ENCODE data around the gene ZBTB16.

The ZBTB16 gene

GRCh38 chr11:114083391-114084252 is 24.1 kb downstream of the ZBTB16 start:
- FAIRE-seq (no peak), DNase-seq (ENCODE audit: low spot score) (no peak)

DNA sequence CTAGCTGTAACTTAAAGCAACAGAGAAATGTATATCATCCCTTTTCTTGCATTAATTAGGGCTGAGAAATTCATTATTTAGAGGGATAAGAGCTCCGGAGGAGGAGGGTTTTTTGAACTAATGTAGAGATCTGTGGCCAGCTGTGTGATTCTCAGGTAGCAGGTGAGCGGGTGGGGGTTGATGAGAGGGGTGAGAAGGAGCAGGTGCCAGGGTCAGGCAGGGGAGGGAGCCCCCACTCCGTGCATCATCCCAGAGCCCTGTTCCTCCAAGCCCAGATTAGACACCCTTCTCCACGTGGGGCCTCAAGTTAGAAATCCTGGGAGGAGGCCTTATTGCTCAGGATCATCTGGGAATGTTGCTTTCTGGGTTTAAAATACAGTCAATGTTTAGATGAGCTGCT is 24.9 kb downstream of the ZBTB16 start:
- no peak for FAIRE-seq
- DNase-seq (ENCODE audit: low spot score) = no peak

- DNase-seq (ENCODE audit: low spot score) (no peak), FAIRE-seq (no peak)
These were observed 26.7 kb downstream of the ZBTB16 start for GRCh38 chr11:114085965-114086793.

- FAIRE-seq = no peak
- DNase-seq (ENCODE audit: low spot score) = no peak
These were observed 27.5 kb downstream of the ZBTB16 start for GRCh38 chr11:114087025-114087424.

- DNase-seq (ENCODE audit: low spot score) = no peak
- FAIRE-seq = no peak
These were observed 28.7 kb downstream of the ZBTB16 start for GRCh38 chr11:114088216-114088615.

- no peak for FAIRE-seq
- DNase-seq (ENCODE audit: low spot score) = no peak
These were observed 29.3 kb downstream of the ZBTB16 start for GRCh38 chr11:114088836-114089235.

DNA sequence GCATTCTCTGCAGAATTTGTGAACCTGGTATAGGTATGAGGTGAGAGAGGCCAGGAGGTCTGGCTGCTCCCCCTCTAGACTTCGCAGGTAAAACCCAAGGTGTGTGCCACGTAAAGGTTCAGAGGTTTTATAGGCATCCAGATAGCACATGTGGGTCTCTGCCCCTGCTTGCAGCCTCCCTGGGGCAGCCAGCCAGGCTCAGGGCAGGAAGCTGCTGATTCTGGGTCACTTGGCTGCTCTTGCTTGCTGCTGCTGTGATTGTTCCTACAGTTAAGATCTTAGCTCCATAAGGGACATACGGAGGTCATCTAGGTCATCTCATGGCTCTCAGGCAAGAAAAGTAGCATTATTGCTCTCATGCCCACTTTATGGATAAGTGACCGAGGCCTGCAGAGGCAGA is 30.2 kb downstream of the ZBTB16 start:
- DNase-seq (ENCODE audit: low spot score) (no peak), FAIRE-seq (no peak)

GRCh38 chr11:114090225-114090910 is 30.9 kb downstream of the ZBTB16 start:
- FAIRE-seq (no peak), DNase-seq (ENCODE audit: low spot score) (no peak)

DNA sequence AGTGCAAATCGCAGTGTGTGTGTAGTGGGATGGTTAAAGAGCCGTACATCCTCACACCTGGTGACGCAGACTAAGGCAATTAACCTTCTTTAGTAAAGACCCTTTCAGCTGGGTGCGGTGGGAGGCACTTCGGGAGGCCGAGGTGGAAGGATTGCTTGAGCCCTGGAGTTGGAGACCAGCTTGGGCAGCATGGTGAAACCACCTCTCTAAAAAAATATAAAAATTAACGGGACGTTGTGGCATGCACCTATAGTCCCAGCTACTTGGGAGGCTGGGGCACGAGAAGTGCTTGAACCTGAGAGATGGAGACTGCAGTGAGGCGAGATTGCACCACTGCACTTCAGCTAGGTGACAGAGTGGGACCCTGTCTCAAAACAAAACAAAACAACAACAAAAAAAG is 31.5 kb downstream of the ZBTB16 start:
- no peak for DNase-seq (ENCODE audit: low spot score)
- no peak for FAIRE-seq

DNA sequence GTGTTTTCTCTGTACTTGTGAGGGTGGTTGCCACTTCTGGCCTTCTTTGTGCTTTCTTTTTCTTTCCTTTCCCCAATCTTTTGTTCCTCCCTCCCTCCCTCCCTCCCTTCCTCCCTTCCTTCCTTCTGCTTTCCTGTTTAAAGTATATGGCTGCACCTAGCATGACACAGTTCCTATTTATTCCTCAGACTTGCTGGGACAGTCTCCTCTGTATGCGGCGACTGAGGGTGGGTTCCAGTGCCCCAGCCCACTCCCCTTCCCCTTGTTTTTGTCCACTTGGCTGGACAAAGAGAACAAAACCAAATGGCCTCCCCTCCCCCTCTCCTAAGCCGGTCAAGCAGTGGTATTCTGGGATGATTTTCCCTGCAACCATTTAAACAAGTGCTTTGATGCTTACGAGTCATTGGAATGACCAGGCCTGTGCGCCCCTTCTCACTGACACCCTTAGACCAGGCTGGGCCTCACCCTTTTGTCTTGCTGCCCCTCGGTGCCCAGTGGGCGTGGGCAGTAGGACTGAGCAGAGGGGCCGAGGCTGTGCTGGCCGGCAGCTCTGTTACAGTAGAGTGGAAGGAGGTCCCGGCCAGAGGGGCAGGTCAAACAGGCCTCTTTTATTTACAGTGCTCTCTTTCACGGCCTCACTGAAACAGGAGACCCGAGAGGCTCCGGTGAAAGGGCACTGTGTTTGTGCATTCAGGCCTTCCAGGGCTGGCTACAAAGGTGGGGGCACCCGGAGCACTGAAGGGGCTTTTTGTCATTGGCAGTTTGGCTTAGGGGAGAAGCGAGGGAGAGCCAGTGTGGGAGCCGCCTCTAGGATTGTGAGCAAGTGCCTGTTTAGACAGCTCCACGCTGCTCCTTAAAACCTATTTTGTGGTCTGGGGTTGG is 32.2 kb downstream of the ZBTB16 start:
- no peak for DNase-seq (ENCODE audit: low spot score)
- no peak for FAIRE-seq

GRCh38 chr11:114092478-114092877 is 33.0 kb downstream of the ZBTB16 start:
- no peak for FAIRE-seq
- DNase-seq (ENCODE audit: low spot score) = no peak

DNA sequence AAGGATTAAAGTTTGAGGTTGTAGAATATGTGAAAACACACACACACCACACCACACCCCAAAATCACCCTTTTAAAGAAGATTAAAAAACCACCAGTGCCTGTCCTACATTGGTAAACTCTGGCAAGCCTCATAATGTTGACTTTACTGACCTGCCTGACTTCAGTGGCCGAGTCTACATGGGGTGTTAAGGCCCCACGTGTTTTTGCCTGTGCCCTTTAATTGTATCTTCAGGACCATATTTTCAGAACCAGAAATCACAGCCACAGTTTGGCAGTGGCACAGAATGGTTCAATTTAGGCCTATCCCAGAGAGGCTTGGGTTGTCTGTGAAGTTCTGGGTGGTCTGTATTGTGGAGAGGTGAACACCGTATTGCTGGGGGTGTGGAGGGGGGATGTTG is 33.4 kb downstream of the ZBTB16 start:
- DNase-seq (ENCODE audit: low spot score) (no peak), FAIRE-seq (no peak)

DNA sequence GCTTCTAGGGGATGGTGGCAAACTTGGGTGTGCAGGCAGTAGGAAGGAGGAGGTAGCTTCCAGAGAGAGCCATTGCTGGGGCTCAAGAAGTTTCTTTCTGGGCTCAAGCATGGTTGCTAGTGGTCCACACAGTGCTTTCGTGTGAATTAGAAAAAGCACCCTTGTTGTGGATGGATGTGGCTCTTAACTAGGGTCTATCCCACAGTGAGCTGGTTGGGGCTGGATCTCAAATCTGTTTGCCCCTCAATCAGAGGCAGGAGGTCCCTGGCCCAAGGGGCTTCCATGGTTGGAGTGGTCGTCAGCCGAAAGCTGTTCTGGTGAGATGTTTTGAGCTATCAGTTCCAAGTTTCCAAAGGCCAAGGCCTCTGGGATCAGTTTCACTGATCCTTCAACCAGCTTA is 35.0 kb downstream of the ZBTB16 start:
- FAIRE-seq (no peak), DNase-seq (ENCODE audit: low spot score) (no peak)

- DNase-seq (ENCODE audit: low spot score) (no peak), FAIRE-seq (no peak)
These were observed 36.4 kb downstream of the ZBTB16 start for GRCh38 chr11:114095899-114096298.

DNA sequence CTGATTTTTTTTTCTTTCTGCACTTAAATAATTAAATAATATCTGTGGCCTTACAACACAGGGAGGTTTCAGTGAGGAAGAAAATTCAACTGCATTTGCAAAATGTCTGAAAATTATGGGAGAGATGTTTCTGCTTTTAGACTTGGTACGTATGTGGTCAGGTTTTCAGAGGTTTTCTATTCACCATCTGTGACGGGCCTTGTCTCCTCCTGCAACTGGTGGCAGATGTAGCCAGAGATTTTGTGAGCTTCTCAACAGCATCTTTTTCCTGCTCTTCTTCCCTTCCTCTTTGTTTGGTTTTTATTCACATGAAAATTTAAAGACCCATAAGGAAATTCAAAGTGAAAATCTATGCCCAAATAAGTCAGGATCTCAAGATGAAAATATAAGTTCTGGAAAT is 38.3 kb downstream of the ZBTB16 start:
- DNase-seq (ENCODE audit: low spot score) = no peak
- FAIRE-seq = no peak

DNA sequence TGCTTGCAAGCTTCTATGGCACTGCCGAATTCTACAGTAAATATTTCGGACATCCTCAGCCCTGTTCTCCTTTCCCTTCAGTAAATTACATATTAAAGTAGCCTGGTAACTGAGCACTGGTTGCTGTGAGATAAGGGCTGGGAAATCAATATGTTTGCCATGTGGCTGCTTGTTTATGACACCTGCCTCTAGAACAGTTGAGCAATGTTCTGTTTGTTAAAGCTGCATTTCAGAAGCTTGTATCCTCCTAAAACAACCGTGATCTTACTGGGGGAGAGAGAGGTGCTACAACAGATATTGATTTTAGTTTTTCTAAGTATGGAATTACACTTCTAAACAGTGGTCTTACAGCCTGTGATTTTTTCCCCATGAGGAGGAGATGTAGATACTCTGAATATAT is 39.4 kb downstream of the ZBTB16 start:
- FAIRE-seq (no peak), DNase-seq (ENCODE audit: low spot score) (no peak)

GRCh38 chr11:114099392-114100178 is 40.1 kb downstream of the ZBTB16 start:
- DNase-seq (ENCODE audit: low spot score) (no peak), FAIRE-seq (no peak)

DNA sequence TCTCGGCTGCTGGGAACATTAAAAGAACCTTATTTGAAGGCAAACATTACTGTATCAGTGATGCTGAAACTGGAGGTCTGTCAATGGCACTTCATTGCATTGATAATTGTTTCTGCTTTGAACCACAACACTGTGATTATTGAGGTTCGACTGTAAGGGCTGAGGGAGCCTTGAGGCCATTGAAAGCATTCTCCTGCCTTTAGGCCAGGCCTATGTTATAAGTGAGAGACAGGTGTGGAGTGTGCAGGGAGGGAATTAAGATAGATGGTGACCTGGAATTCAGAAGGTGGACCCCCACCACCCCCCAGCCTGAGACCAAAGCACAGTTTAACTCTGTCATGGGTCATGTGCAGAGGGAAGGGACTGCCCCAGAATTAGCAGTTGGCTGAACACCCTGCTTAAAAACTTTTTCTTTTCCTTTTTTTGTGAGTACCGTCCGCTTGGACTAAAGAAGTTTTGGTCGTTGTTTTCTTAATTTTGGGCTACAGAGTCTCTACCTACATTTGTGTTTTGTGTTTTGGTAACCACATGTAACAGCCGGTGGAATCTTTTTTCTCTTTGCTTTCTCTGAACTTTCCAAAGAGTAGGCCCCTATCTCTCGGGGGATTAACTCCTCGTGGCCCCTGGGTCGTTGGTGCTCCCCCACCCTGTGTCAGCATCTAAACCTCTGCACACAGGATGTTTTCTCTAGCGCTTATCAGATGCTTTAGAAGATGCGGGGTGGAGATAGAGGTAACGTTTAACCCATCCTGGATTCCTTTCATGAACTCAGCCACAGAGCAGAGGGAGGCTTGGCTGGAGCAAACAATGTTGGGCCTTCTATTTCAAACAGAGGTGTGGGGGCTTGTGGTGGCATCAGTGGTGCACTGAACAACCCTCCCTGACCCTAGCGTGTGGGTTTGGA is 43.7 kb downstream of the ZBTB16 start:
- FAIRE-seq (no peak), DNase-seq (ENCODE audit: low spot score) (no peak)

DNA sequence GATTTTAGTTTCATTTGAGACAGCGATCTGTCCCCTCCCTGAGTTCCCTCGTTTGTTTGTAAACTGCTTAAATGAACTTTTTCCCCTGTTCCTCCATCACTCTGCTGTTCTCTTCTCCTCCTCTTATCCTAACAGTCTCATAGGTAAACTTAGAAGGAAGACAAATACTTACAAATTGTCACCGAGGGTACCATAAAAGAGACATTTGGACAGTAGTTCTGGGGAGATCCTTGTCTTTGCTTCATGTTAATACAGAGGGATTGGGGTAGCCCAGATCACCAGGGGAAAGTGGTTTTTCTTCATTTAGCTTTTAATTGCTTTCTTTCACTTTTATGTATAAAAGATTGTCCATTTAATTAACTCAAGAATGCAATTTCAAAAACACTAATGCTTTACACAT is 46.1 kb downstream of the ZBTB16 start:
- FAIRE-seq (no peak), DNase-seq (ENCODE audit: low spot score) (no peak)

All from urothelium cell line (cell line).